Bone marrow (tissue), 2 donors: ENCODE measurements around the gene ADCY1.

Experiments
- DNase-seq, 2 donors: peaks; one replicate each; lab custom pipeline; 2025; lab: John Stamatoyannopoulos, UW

Gene ADCY1

GRCh38 chr7:45677311-45677900, 103.2 kb downstream of the ADCY1 start:
- DNase-seq = no peak

DNA sequence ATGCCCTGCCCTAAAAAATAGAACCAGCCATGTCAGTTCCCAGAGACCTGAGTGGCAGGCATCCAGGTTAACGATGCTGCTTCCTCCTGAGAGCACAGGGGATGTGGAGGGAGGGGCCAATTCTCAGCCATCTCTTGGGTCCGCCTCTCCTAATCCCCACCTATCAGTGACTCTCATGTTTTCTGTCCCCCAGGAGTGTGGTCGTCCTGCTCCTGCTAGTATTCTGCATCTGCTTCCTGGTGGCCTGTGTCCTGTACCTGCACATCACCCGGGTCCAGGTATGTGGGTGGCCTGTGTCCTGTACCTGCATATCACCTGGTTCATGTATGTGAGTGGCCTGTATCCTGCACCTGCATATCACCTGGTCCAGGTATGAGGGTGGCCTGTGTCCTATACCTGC, 105.3 kb downstream of the ADCY1 start:
- no peak for DNase-seq

GRCh38 chr7:45680776-45681175, 106.6 kb downstream of the ADCY1 start:
- no peak for DNase-seq

- no peak for DNase-seq
Measured at GRCh38 chr7:45681596-45682357, 107.6 kb downstream of the ADCY1 start.

GRCh38 chr7:45682358-45682735, 108.2 kb downstream of the ADCY1 start:
- no peak for DNase-seq

DNA sequence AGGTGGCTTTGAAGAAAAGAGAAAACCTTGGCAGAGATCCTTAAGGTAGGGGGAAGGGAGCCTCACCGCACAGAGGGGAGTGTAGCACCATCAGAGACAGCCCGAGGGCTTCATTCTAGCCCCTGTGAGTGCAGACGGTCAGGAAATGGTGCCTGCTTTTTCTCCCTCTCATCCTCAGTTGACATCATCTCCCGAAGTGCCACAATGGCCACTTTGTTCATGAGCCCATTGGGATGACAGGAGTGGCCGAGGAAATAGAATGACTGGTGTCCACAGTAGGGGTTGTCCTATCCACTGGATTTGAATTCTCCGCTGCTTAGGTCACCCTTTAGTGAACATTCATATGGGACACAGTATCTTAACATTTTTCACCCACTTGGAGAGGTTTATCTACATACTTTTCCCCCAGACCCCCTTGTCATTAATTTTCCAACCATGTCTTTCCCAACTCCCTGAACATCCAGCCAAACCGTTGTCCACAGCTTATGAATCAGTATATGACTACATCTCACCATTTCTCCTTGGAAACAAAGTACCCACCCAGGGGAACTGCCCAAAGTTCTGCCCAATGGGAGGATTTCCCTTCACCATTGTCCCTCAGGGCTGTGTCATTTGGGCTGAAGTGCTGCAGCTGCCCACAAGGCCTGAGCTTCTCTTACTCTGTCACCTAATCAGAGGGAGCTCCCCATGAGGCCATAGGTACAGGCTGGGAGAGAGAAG, 108.8 kb downstream of the ADCY1 start:
- DNase-seq = no peak

GRCh38 chr7:45683556-45684148, 109.5 kb downstream of the ADCY1 start:
- DNase-seq = no peak

- no peak for DNase-seq
Measured at GRCh38 chr7:45684910-45685618, 110.9 kb downstream of the ADCY1 start.

DNA sequence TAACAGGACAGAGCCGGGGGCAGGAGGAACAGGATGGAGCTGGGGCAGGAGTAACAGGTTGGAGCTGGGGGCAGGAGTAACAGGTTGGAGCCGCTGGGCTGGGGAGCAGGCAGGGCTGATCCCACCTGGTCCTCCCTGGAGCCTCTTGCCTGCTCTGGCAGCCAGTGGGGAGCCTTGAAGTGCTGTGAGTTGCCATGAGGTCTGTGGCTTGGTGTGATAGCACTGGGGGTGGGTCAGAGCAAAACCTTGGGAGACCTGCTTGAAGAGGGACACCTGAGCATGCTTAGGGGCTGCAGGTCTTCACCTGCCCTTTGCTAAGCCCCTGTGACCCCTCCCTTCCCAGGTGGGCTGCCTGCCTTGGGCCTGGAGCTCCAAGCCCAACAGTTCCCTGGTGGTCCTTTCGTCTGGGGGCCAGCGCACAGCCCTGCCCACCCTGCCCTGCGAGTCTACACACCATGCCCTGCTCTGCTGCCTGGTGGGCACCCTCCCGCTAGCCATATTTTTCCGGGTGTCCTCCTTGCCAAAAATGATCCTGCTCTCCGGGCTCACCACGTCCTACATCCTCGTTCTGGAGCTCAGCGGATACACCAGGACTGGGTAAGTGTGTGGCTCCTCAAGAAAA, 111.6 kb downstream of the ADCY1 start:
- no peak for DNase-seq

- DNase-seq = no peak
Measured at GRCh38 chr7:45686441-45687184, 112.4 kb downstream of the ADCY1 start.

GRCh38 chr7:45687185-45687560, 113.0 kb downstream of the ADCY1 start:
- DNase-seq = no peak

- no peak for DNase-seq
Measured at GRCh38 chr7:45687721-45688120, 113.6 kb downstream of the ADCY1 start.

- no peak for DNase-seq
Measured at GRCh38 chr7:45688382-45688781, 114.2 kb downstream of the ADCY1 start.

- no peak for DNase-seq
Measured at GRCh38 chr7:45689011-45689796, 115.0 kb downstream of the ADCY1 start.

GRCh38 chr7:45689797-45690761, 115.9 kb downstream of the ADCY1 start:
- DNase-seq = no peak

DNA sequence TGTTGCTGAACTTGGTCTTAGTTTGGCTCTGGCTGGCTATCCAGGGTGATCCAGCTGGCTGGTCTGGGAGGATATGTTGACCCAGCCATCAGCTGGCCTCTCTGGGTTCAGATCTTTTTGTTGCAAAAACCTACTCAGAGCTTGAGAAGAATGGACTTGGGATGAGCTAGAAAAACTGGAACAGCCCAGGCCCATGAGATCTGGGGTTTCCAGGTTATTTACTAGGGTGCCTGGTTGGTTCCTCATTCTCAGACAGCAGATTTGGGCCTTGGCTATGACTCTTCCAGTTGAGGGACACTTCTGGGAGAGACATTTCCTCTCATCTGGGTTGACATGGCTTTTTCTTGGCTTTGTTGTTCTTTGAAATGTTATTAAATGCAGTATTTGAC, 116.6 kb downstream of the ADCY1 start:
- DNase-seq = no peak

- no peak for DNase-seq
Measured at GRCh38 chr7:45691155-45691656, 117.0 kb downstream of the ADCY1 start.

DNA sequence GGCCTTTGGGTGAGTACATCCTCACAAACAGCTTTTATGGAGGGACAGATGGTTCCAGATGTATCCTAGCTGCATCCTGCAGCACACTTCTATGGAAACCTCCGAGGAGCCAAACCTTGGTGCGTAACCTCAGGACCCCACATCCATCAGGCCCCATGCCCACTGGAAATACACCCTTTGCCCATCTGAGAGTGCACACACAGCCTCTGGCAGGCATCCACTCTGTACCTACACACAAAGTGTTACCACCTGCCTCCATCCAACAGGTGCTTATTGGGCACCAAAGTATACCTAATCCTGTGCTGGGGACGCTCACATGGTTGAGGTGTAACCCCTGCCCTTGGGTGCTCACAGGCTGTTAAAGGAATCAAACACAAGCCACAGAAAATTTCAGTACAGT, 117.9 kb downstream of the ADCY1 start:
- no peak for DNase-seq
